IMR-90 (cell line): ENCODE results near the gene KIF25.

Experiments used
- BHLHE40 ChIP-seq: fragments of 150-350 bp; IDR thresholded peaks from 2 replicates; pipeline ENCODE4 v1.6.1; 2016; ENCODE audit warnings: mild to moderate bottlenecking, low read depth, low read length
- CEBPB ChIP-seq: IDR thresholded peaks from 2 replicates; pipeline ENCODE4 v1.6.1; 2012; ENCODE audit warnings: low read depth, low read length, improper control_type of control experiment
- MXI1 ChIP-seq: IDR thresholded peaks from 2 replicates; pipeline ENCODE4 v1.6.1; 2012; ENCODE audit warnings: low read depth, mild to moderate bottlenecking, low read length, moderate library complexity, borderline replicate concordance
- POLR2A ChIP-seq: IDR thresholded peaks from 2 replicates; pipeline ENCODE4 v1.6.1; 2012; ENCODE audit warnings: mild to moderate bottlenecking, low read depth, low read length
- USF2 ChIP-seq: fragments of 150-350 bp; IDR thresholded peaks from 2 replicates; pipeline ENCODE4 v1.6.1; 2017; ENCODE audit warnings: mild to moderate bottlenecking, antibody characterized with exemption, low read length, low read depth
- TF ChIP-seq, protein P1 (sequence below): conservative IDR thresholded peaks from 2 replicates; pipeline ENCODE4 v1.5.1; 2012; ENCODE audit warnings: mild to moderate bottlenecking, low read depth, low read length, improper control_type of control experiment

DNA sequence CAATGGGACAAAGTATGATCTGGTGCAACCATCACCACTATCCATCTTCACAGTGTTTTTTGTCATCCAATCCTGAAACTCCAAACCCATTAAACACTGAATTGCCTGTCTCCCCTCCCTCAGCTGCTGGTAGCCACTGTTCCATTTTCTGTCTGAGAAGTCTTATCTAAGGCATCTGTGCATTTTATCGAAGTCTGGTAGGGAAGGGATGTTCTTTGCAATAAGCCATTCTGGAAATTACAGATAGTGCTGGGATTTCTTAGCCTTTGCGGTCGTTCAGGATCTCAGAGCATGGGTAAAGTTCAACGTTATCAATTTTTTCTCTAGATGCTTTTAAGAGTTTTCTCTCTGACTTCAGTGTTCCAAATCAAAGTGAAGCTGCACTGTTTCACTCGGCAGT, 24.1 kb downstream of the KIF25 start:
- TF ChIP-seq CEBPB: no peak
- TF ChIP-seq, protein P1, sequence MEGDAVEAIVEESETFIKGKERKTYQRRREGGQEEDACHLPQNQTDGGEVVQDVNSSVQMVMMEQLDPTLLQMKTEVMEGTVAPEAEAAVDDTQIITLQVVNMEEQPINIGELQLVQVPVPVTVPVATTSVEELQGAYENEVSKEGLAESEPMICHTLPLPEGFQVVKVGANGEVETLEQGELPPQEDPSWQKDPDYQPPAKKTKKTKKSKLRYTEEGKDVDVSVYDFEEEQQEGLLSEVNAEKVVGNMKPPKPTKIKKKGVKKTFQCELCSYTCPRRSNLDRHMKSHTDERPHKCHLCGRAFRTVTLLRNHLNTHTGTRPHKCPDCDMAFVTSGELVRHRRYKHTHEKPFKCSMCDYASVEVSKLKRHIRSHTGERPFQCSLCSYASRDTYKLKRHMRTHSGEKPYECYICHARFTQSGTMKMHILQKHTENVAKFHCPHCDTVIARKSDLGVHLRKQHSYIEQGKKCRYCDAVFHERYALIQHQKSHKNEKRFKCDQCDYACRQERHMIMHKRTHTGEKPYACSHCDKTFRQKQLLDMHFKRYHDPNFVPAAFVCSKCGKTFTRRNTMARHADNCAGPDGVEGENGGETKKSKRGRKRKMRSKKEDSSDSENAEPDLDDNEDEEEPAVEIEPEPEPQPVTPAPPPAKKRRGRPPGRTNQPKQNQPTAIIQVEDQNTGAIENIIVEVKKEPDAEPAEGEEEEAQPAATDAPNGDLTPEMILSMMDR: no peak
- no peak for TF ChIP-seq MXI1
- no peak for TF ChIP-seq BHLHE40
- no peak for TF ChIP-seq POLR2A
- no peak for TF ChIP-seq USF2
